ENCODE results near the gene FMNL2.

FMNL2 gene

DNA sequence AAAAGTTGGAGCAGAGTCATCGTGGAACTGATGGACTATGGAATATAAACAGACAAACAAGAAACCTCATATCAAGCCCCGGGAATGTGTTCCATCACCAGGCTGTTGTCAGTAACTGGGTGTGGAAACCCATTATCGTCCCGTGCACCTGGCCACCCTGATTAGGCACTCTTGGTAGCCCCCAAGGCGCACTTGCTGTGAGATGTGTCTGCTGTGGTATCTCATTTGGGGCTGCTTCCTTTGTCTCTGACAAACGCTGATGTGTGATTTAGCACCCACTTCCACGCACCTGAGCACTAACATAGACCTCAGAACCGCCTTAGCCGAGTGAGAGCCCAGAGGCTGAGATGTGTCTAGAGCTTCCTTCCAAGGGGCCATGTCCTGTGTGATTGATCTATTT is 286.0 kb downstream of the FMNL2 start:
- Mint-ChIP-seq H3K4me3 (no peak overlapping the region), H3K36me3 (ENCODE audit: low read depth) (no peaks in the 10 kb centered on the region), H3K27me3 (peaks cover 4% of the 10 kb centered on the region), H3K27ac (no peak overlapping the region), H3K4me1 (ENCODE audit: low read depth) (no peaks in the 10 kb centered on the region), H3K9me3 (no peaks in the 10 kb centered on the region)

DNA sequence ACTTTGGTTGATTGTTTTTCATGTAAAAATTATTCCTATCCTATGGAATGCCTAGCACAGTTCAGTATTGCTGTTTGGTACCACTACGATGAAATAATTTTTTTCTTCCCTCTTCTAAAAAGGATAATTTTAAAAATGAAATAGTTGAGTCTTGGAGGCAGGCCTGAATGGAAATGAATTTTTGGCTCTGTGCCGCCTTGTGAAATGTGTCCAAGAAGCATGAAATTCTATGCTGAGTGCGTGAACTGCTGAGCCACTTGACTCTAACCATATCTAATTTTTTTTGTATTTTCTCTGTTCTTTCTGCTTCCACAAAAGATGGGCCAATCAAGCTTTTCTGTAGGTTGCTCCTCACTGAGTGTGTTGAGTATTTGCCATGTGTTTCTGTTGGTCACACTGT is 287.2 kb downstream of the FMNL2 start:
- Mint-ChIP-seq H3K4me1 (ENCODE audit: low read depth) (no peaks in the 10 kb centered on the region), H3K9me3 (no peaks in the 10 kb centered on the region), H3K27me3 (peaks cover 4% of the 10 kb centered on the region), H3K4me3 (no peak overlapping the region), H3K36me3 (ENCODE audit: low read depth) (no peaks in the 10 kb centered on the region), H3K27ac (no peak overlapping the region)

DNA sequence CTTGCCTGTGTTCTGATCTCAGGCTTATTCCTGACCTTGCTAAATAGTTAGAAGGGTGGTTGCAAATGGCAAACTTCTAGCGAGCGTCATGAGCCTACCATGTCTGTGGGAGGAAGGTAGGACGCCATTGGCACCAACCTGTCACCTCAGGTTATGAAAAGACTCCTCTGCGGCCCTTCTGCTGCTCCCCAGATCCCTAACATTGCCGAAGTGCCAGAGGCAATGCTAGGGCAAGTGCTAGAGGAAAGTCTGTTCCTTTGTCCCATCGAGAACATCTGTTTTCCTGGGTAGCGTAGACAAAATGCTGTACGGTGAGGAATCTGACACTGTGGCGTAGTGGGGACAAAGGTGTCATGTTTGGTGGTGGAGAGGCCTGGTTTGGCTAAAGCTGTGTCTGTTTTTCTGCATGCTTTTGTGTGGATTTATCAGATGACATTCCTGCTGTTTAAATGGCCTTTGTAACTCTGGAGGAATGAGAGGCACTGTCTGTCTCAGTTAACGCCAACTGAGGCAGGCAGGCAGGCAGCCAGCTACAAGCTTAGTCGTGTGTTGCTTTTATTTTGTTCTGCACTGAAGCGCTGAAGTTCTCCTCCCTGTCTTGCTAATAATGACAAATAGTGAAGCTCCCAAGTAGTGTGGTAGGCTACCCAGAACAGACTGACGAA is 288.2 kb downstream of the FMNL2 start:
- no peak overlapping the region for H3K27ac Mint-ChIP-seq
- no peaks in the 10 kb centered on the region for H3K36me3 Mint-ChIP-seq (ENCODE audit: low read depth)

DNA sequence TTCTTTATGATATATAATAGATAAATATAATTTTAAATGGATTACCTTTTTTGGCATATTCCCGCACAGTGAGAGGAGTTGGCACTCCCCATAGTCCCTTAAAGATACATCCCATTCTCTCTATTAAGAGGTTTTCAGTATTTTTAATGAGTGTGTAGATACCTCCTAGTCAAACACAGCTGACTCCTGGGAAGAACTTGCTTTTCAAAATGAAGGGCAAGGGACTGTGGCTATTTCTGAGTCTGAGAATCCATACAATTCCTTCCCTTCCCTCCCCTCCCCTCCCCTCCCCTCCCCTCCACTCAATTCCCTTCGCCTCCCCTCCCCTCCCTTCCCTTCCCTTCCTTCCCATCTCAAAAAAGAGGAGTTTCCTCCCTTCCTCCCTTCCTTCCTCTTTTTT is 288.8 kb downstream of the FMNL2 start:
- Mint-ChIP-seq H3K27ac (no peak overlapping the region), H3K4me3 (no peak overlapping the region), H3K36me3 (ENCODE audit: low read depth) (no peaks in the 10 kb centered on the region), H3K4me1 (ENCODE audit: low read depth) (no peaks in the 10 kb centered on the region), H3K27me3 (peaks cover 4% of the 10 kb centered on the region), H3K9me3 (no peaks in the 10 kb centered on the region)

More for the DNA sequence above, 288.2 kb downstream of the FMNL2 start:
- Mint-ChIP-seq H3K4me3 (no peak overlapping the region), H3K9me3 (no peaks in the 10 kb centered on the region), H3K27me3 (peaks cover 4% of the 10 kb centered on the region), H3K4me1 (ENCODE audit: low read depth) (no peaks in the 10 kb centered on the region)

DNA sequence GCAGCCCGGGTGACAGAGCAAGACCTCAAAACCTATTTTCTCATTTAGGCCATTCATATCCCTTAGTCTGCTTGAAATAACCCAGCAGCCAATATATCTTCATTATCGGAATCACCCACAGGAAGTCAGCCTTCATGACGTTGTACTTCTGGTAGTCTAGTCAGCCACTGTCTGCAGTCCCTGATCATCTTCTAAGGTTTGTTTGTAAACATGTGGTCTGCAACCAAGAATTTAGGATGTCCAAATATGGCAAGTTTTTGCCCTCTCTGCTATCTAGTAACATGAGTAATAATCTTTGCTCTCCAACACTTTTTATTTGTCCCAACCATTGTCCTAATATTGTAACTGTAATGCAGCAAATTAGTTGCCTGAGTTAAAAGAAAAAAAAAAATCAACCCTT is 289.8 kb downstream of the FMNL2 start:
- H3K27me3 Mint-ChIP-seq: peaks cover 4% of the 10 kb centered on the region
- H3K4me1 Mint-ChIP-seq (ENCODE audit: low read depth): no peaks in the 10 kb centered on the region
- no peak overlapping the region for H3K4me3 Mint-ChIP-seq
- no peaks in the 10 kb centered on the region for H3K36me3 Mint-ChIP-seq (ENCODE audit: low read depth)
- H3K27ac Mint-ChIP-seq: no peak overlapping the region
- no peaks in the 10 kb centered on the region for H3K9me3 Mint-ChIP-seq

DNA sequence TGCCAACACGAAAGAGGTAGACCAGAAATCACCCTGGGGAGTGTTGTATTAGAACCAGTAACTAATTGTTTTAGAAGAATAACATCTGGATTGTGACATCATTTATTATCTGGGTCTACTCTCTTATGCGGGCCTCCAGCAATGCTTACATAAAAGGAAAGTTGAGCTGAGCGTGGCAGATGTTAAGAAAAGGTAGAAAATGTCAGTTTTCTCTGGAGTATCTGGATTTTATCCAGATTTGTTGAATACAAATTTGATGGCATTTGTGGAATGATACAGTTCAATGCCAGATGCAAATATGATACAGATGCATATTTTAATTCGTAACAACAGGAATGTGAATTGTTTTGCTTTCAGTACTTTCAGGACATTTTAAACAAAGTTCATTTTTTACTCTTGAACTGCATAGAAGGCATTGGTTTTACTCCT is 292.0 kb downstream of the FMNL2 start:
- no peaks in the 10 kb centered on the region for H3K9me3 Mint-ChIP-seq

DNA sequence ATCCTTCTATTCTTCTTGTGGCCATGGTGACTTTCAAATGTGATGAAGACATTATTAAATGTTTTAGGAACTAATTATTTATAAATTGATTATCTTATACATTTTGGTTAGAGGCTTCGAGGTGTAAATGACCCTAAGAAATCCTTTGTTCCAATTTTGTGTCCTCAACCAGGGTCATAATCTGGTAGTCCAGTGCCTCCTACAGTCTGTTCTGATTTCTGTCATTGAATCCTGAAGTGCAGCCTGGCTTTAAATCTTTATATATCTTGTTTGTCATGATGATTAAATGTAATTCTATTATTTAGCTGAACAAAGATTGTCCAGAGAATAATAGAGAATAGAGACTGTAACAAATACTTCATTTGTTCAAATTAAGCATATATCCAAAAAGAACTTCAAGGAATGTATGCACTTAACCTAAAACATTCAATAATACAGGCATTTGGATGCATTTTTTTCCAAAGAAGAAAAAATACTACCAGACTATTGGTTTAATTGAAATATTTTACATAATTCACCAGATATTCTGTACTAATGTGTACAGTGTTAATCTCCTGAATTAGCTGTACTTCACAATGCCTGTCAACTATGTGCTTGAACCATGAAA is 292.5 kb downstream of the FMNL2 start:
- H3K4me1 Mint-ChIP-seq (ENCODE audit: low read depth): no peaks in the 10 kb centered on the region
- no peak overlapping the region for H3K27ac Mint-ChIP-seq
- no peaks in the 10 kb centered on the region for H3K36me3 Mint-ChIP-seq (ENCODE audit: low read depth)
- peaks cover 4% of the 10 kb centered on the region for H3K27me3 Mint-ChIP-seq
- no peak overlapping the region for H3K4me3 Mint-ChIP-seq
- H3K9me3 Mint-ChIP-seq: no peaks in the 10 kb centered on the region

More for the DNA sequence above, 292.0 kb downstream of the FMNL2 start:
- Mint-ChIP-seq H3K27ac (no peak overlapping the region), H3K4me3 (no peak overlapping the region), H3K4me1 (ENCODE audit: low read depth) (no peaks in the 10 kb centered on the region), H3K27me3 (peaks cover 4% of the 10 kb centered on the region), H3K36me3 (ENCODE audit: low read depth) (no peaks in the 10 kb centered on the region)

DNA sequence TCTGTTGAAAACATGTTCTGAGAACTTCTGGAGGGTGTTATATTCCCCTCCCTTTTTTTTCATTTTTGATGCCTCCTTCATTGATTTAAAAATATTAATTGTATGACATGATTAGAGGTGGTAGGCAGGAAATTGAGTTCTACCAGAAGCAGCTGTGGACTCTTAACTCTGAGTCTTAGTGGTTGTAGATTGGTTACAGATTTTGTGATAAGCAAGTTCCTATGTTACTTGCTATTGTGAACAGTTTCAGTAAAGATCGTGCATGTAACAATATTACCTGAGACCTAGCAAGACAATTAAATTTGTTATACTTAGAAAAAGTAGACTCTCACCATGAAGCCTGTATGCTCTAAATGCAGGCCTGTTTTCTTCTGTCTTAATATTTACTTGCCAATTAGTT is 294.2 kb downstream of the FMNL2 start:
- H3K4me3 Mint-ChIP-seq: no peak overlapping the region
- H3K36me3 Mint-ChIP-seq (ENCODE audit: low read depth): no peaks in the 10 kb centered on the region
- no peak overlapping the region for H3K27ac Mint-ChIP-seq
- H3K27me3 Mint-ChIP-seq: peaks cover 4% of the 10 kb centered on the region
- H3K9me3 Mint-ChIP-seq: no peaks in the 10 kb centered on the region
- H3K4me1 Mint-ChIP-seq (ENCODE audit: low read depth): no peaks in the 10 kb centered on the region

DNA sequence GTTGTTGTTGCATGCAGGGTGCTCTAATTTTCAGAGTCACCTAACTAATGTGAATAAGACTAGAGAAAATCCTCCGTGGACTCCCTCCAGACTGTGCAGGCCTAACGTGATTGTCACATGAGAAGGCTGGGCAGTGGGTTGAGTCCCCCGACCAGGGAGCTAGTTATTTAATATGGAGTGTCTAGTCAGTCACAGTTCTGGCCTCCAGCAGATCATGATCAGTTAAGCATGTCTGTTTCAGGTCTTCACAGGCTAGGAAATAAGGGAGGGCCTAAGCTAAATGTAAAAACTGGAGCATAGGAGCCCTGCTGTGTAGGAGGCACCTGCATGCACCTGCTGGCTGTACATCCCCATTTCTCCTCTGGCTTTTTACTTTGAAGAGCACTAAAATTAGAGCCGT is 295.5 kb downstream of the FMNL2 start:
- H3K36me3 Mint-ChIP-seq (ENCODE audit: low read depth): no peaks in the 10 kb centered on the region
- H3K27ac Mint-ChIP-seq: no peak overlapping the region
- H3K27me3 Mint-ChIP-seq: no peaks in the 10 kb centered on the region
- H3K4me1 Mint-ChIP-seq (ENCODE audit: low read depth): no peaks in the 10 kb centered on the region
- H3K9me3 Mint-ChIP-seq: no peaks in the 10 kb centered on the region
- H3K4me3 Mint-ChIP-seq: no peak overlapping the region

DNA sequence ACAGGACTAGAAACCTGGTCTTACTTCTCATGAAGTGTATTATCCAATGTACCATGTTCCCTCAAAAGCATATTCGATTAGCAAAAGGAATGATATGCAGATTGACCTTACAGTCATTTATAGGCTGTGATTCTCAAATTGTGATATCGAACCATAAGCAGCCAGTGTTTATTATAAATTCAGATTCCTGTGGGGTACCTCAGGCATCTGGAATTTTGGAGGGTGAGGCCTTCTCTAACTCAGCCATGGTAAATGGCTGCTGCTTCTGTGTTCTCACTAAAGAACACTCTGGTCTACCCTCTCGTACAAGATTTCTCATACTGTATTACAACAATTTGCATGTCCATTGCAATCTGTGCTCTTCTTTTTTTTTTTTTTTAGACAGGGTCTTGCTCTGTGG is 297.8 kb downstream of the FMNL2 start:
- Mint-ChIP-seq H3K9me3 (no peaks in the 10 kb centered on the region), H3K36me3 (ENCODE audit: low read depth) (no peaks in the 10 kb centered on the region), H3K27me3 (no peaks in the 10 kb centered on the region), H3K4me3 (no peak overlapping the region), H3K27ac (no peak overlapping the region), H3K4me1 (ENCODE audit: low read depth) (no peaks in the 10 kb centered on the region)

DNA sequence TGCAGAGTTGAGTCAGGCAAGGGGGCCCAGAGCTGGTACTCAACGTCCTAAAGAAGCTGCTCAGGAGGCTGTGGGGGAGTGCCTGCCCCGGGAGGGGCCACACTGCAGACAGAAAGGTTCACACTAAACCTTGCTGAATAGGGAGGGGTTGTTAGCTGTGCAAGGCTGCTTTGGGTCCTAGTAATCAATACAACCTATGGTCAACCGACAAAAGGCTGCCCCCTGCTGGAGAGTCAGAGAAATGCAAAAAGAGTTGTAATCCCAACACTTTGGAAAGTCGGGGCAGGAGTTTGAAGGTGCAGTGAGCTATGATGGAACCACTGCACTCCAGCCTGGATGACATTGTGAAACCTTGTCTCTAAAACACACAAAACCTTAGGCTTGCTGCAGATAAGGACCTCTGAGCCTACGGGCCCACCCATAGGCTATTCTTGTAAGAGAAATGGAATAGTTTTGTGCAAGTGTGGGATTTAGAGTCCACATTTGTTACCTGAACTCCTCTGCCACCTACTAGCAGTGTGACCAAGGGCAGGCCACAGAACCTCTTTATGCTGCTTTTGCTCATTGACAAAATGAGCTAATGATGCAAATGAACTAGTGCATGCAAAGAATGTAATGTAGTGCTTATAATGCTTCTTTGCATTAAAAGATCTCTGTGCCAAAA is 300.8 kb downstream of the FMNL2 start:
- Mint-ChIP-seq H3K27ac (no peak overlapping the region), H3K4me1 (ENCODE audit: low read depth) (no peaks in the 10 kb centered on the region), H3K4me3 (no peak overlapping the region), H3K27me3 (no peaks in the 10 kb centered on the region), H3K36me3 (ENCODE audit: low read depth) (no peaks in the 10 kb centered on the region), H3K9me3 (no peaks in the 10 kb centered on the region)

DNA sequence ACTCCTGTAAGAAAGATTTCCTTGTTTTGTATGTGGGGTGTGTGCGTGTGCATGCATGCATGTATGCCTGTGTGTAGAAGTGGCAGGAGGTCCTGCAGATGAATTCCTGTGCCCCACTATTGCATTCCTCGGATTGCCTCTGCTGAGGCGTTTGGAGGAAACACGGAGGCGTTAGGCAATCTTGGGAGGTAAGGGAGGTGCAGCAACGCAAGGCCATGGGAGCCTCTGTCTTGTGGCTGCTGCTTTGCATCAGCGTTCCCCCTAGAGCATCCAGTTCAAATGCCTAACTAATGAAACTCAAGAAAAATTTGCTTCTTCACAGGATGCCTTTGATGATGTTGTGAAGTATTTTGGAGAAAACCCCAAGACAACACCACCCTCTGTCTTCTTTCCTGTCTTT is 302.3 kb downstream of the FMNL2 start:
- Mint-ChIP-seq H3K9me3 (no peaks in the 10 kb centered on the region), H3K4me3 (no peak overlapping the region), H3K27ac (no peak overlapping the region)

DNA sequence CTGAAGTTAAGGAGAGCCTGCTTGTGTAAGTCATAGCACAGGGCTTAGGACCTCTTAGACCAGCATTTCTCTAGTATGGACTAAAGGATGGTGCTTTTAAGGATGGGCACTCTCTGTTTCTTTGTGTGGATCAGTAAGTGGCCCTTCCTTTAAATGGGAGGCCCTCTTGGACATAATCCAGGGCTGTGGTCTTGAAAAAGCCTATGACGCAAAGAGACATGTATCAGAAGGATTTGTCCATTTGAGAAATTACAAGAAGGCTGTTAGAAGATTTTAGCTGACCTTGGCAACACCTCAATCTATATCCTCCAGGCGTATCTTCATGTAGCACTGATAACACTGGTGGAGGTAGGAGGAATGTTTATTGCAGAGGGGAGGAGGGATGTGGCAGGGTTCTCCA is 303.1 kb downstream of the FMNL2 start:
- Mint-ChIP-seq H3K27me3 (no peaks in the 10 kb centered on the region), H3K36me3 (ENCODE audit: low read depth) (no peaks in the 10 kb centered on the region), H3K4me1 (ENCODE audit: low read depth) (no peaks in the 10 kb centered on the region), H3K27ac (no peak overlapping the region), H3K9me3 (no peaks in the 10 kb centered on the region), H3K4me3 (no peak overlapping the region)

More for the DNA sequence above, 302.3 kb downstream of the FMNL2 start:
- H3K4me1 Mint-ChIP-seq (ENCODE audit: low read depth): no peaks in the 10 kb centered on the region
- H3K36me3 Mint-ChIP-seq (ENCODE audit: low read depth): no peaks in the 10 kb centered on the region
- H3K27me3 Mint-ChIP-seq: no peaks in the 10 kb centered on the region

DNA sequence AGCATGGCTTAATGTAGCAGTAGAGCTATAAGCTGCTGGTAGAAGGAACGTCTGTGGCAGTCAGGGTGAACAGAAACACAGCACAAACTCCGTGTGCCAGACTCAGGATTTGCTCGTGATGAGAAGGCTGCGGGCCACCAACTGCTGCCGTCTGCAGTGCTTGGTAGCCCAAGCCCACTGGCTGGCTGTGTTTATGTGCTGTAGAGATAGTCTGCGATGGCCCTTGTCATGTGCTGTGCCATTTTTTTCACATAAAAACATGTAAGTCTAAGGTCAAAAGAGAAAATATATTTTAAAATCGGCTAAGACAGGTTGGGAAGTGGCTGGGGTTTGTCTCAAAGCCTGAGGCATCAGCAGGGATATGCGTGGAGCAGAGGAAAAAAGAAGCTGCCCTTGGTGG is 303.6 kb downstream of the FMNL2 start:
- no peaks in the 10 kb centered on the region for H3K4me1 Mint-ChIP-seq (ENCODE audit: low read depth)
- H3K27me3 Mint-ChIP-seq: no peaks in the 10 kb centered on the region

DNA sequence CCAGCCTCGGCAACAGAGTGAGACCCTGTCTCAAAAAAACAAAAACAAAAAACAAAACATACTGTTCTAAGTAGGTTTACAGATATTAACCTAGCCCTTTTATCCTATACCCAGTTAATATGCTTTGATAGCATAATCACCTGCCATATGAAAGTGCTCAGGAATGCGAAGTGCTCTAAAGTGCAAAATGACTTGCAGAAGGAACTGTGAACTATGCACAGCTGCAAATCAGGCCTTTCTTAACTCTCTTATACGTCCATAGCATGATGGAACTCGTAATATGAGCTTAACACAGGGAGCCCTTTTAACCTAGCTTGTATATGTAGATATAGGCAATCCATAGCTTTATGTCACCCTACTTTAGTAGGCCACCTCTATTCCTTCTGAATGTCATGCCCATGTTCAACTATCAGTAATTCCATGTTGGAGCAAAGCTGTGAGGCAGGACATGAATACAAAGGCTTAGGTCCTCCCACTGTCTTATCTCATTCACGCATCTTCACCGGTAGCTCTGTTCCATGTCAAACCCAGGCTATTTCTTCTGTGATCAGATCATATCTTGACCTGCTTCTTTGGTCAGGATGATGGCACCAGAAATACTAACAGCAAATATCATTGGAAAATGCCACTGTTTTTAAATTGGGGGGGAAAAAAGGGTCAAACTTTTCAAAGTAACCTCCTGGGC is 309.4 kb downstream of the FMNL2 start:
- H3K4me3 Mint-ChIP-seq: no peak overlapping the region
- no peaks in the 10 kb centered on the region for H3K36me3 Mint-ChIP-seq (ENCODE audit: low read depth)
- H3K27ac Mint-ChIP-seq: no peak overlapping the region
- H3K9me3 Mint-ChIP-seq: no peaks in the 10 kb centered on the region
- H3K4me1 Mint-ChIP-seq (ENCODE audit: low read depth): no peaks in the 10 kb centered on the region
- H3K27me3 Mint-ChIP-seq: no peaks in the 10 kb centered on the region

More for the DNA sequence above, 303.6 kb downstream of the FMNL2 start:
- no peaks in the 10 kb centered on the region for H3K9me3 Mint-ChIP-seq
- H3K36me3 Mint-ChIP-seq (ENCODE audit: low read depth): no peaks in the 10 kb centered on the region
- H3K4me3 Mint-ChIP-seq: no peak overlapping the region
- H3K27ac Mint-ChIP-seq: no peak overlapping the region
